ENCODE results near the gene CXCR5. TPM values are rescaled to one million over a fixed set of nuclear protein-coding genes. Genes with fewer than 3 reads are reported as not detected.

The CXCR5 gene
- total RNA-seq, 4 donors from 2014 or later = 0.17 TPM; not detected in 3

DNA sequence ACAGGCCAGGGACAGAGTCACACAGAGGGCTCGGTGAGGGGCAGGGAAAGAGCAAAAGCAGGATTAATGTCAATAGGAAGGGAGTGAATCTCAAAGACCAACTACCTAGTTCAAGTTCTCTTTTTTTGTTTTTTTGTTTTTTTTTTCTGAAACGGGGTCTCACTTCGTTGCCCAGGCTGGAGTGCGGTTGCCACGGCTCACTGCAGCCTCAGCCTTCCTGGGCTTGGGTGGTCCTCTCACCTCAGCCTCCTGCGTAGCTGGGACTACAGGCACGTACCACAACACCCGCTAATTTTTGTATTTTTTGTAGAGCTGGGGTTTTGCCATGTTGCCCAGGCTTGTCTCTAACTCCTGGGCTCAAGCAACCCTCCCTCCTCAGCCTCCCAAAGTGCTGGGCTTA is 51.7 kb downstream of the CXCR5 start:
- 85% methylated on average over 8 of the region's 8 CpGs for WGBS
- no peak for DNase-seq (ENCODE audit: extremely low spot score)
- H3K27ac ChIP-seq (replicated peaks in 1 of 4) = no peak overlapping the region
- no peaks in the 10 kb centered on the region for H3K36me3 ChIP-seq
- intact Hi-C loops (cut with DNase I) = no loop called here
- TF ChIP-seq, protein P1, sequence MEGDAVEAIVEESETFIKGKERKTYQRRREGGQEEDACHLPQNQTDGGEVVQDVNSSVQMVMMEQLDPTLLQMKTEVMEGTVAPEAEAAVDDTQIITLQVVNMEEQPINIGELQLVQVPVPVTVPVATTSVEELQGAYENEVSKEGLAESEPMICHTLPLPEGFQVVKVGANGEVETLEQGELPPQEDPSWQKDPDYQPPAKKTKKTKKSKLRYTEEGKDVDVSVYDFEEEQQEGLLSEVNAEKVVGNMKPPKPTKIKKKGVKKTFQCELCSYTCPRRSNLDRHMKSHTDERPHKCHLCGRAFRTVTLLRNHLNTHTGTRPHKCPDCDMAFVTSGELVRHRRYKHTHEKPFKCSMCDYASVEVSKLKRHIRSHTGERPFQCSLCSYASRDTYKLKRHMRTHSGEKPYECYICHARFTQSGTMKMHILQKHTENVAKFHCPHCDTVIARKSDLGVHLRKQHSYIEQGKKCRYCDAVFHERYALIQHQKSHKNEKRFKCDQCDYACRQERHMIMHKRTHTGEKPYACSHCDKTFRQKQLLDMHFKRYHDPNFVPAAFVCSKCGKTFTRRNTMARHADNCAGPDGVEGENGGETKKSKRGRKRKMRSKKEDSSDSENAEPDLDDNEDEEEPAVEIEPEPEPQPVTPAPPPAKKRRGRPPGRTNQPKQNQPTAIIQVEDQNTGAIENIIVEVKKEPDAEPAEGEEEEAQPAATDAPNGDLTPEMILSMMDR (IDR thresholded peaks at IDR 0.05) = no peak
- TF ChIP-seq POLR2AphosphoS5 (IDR thresholded peaks at IDR 0.05) (no peak), POLR2A (IDR thresholded peaks at IDR 0.05; ENCODE audit: low read depth) (no peak), EP300 (IDR thresholded peaks at IDR 0.05) (no peak)
- peaks cover 8 to 22% (median 19%) of the 10 kb centered on the region in 4 donors for H3K4me1 ChIP-seq
- H3K27me3 ChIP-seq = peaks cover 0 to 3% (median 0%) of the 10 kb centered on the region in 4 donors
- H3K4me3 ChIP-seq = no peak overlapping the region
- no peaks in the 10 kb centered on the region for H3K9me3 ChIP-seq

DNA sequence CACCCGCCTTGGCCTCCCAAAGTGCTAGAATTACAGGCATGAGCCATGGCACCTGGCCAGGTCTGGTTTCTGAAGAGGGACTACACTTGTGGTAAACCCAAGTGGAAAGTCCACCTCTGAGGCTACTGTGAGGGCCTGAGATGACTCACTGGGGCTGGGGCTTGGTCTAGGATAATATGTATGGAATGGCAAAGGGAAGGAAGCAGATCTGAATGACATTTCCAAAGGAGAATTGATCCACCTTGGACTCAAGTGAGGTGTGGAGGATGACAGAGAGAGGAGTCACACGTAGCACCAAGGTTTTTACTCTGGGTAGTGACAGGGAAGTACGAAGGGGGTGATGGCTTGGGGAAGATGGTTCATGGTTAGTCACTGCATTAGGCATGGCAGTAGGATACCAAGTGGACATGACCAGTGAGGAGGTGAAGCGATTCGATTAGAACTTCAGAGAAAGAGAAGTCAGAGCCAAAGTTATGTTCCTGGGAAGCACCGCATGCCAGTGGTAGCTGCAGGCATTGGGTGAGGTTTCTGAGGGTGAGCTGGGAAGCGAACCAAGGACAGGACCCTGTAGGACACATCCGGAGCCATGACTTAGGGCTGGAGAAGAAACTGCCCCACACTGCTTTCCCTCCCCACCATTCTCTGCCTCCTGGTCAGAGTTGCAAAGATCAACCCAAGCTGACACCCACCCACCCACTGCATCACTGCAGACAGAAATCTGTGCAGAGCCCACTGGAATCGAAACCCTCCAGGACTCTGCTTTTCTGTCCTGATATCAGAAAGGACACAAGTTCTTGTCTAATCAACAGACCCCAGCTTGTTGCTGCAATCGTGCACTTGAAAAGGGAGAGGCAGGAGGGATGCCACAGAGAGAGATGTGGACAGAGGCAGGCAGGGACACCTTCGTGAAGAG is 55.1 kb downstream of the CXCR5 start:
- H3K9me3 ChIP-seq = no peaks in the 10 kb centered on the region
- intact Hi-C loops (cut with DNase I) = no loop called here
- no peak overlapping the region for H3K4me3 ChIP-seq
- TF ChIP-seq POLR2A (IDR thresholded peaks at IDR 0.05; ENCODE audit: low read depth) = no peak
- no peak for TF ChIP-seq POLR2AphosphoS5 (IDR thresholded peaks at IDR 0.05)
- TF ChIP-seq, protein P1 (IDR thresholded peaks at IDR 0.05) = no peak
- no peak for TF ChIP-seq EP300 (IDR thresholded peaks at IDR 0.05)
- H3K36me3 ChIP-seq = no peaks in the 10 kb centered on the region
- peaks cover 0 to 7% (median 0%) of the 10 kb centered on the region in 4 donors for H3K27me3 ChIP-seq
- no peak for DNase-seq (ENCODE audit: extremely low spot score)
- 73% methylated on average over 11 of the region's 11 CpGs for WGBS
- H3K27ac ChIP-seq (replicated peaks in 1 of 4) = no peak overlapping the region
- H3K4me1 ChIP-seq = peaks cover 0 to 6% (median 6%) of the 10 kb centered on the region in 4 donors

DNA sequence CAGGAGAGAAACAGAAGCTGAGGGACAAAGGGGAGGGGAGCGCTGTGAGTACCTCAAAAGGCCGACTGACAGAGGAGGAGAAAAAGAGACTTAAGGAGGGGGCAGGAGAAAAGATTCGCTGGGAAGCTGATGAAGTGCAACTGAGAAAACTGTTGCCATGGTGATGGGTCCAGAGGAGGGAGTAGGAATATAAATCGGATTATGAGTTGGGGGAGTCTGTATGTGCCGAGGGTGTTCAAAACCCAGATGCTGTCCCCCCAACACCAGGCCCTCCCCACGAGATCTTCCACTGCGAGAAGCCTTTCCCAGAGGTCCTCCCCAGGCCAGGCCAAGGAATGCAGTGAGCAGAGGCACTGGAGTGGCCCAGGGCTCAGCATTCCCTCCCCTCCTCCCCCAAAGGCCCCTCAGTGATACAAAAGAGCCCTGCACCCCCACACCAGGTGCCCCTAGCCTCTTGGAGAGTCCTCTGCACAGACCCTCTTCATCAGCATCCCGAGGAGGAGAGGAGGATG is 55.8 kb downstream of the CXCR5 start:
- Histone ChIP-seq H3K9me3 (no peaks in the 10 kb centered on the region), H3K36me3 (no peaks in the 10 kb centered on the region), H3K4me1 (no peaks in the 10 kb centered on the region), H3K27me3 (peaks cover 0 to 7% (median 0%) of the 10 kb centered on the region in 4 donors), H3K4me3 (no peak overlapping the region), H3K27ac (replicated peaks in 1 of 4) (no peak overlapping the region)
- intact Hi-C loops (cut with DNase I) = no loop called here
- no peak for DNase-seq (ENCODE audit: extremely low spot score)
- TF ChIP-seq POLR2AphosphoS5 (IDR thresholded peaks at IDR 0.05) (no peak), POLR2A (IDR thresholded peaks at IDR 0.05; ENCODE audit: low read depth) (no peak), EP300 (IDR thresholded peaks at IDR 0.05) (no peak)
- TF ChIP-seq, protein P1 (IDR thresholded peaks at IDR 0.05) = no peak
- WGBS = 64% methylated on average over 7 of the region's 8 CpGs

DNA sequence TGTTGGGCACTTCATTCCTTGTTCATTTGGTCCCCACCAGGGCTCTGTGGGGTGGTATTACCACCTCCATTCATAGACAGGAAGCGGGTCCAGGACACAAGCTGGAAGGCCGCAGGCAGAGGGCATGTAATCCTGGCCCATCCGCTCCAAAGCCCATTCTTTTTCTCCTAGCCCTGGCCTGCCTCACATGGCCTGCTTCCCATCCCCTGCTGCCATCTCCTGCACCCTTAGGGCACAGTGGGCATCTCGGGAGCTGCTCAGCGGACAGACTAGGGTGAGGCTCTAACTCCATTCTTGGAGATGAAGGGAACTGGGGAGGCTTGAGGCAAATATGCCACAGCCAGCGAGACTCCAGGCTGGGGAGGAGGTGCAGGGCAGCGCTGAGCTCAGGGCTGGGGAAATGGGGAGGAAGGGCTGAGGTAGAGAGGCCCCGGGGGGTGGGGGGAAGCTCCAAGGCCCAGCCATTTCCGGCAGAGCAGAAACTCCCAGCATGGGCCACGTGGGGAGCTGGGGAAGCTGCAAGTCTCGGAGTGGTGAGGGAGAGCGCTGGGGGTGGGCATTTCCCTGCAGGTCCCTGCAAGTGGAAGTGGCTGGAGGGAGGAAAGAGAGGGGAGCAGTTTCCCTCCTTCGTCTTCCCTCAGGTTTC is 56.4 kb downstream of the CXCR5 start:
- Histone ChIP-seq H3K9me3 (no peaks in the 10 kb centered on the region), H3K36me3 (no peaks in the 10 kb centered on the region), H3K4me1 (no peaks in the 10 kb centered on the region), H3K27me3 (peaks cover 0 to 7% (median 0%) of the 10 kb centered on the region in 4 donors), H3K27ac (replicated peaks in 1 of 4) (no peak overlapping the region), H3K4me3 (no peak overlapping the region)
- DNase-seq (ENCODE audit: extremely low spot score) = no peak
- WGBS = 50% methylated on average over 9 of the region's 13 CpGs
- TF ChIP-seq POLR2A (IDR thresholded peaks at IDR 0.05; ENCODE audit: low read depth) (no peak), POLR2AphosphoS5 (IDR thresholded peaks at IDR 0.05) (no peak), EP300 (IDR thresholded peaks at IDR 0.05) (no peak)
- TF ChIP-seq, protein P1 (IDR thresholded peaks at IDR 0.05) = no peak
- intact Hi-C loops (cut with DNase I) = loop anchor here (5.0 kb wide), 1 partner anchor 38 kb away; no protein-coding TSS in a partner anchor

Measured in esophagus muscularis mucosa (tissue), 4 donors.